Tibial nerve (tissue), 3 donors: ENCODE data around the gene SLC35F3.

Experiments used
- CTCF ChIP-seq, 5 experiments: fragments of 200-600 bp in 3 of 5; fragments of 450-650 bp in 2 of 5; sonication (generic) in 3 of 5; IDR thresholded peaks; one replicate each; pipeline ENCODE4 v1.5.1; 2016 to 2019; ENCODE audit warnings: antibody characterized with exemption in 5 of 5, mild to moderate bottlenecking in 3 of 5, moderate library complexity in 2 of 5
- POLR2A ChIP-seq, 2 donors: fragments of 450-650 bp; IDR thresholded peaks; one replicate each; pipeline ENCODE4 v1.6.1; 2017; ENCODE audit warnings: antibody characterized with exemption in 2 of 2, mild to moderate bottlenecking in 2 of 2, moderate library complexity in 2 of 2

- no peak for TF ChIP-seq POLR2A (IDR thresholded peaks at IDR 0.05)
- TF ChIP-seq CTCF (IDR thresholded peaks at IDR 0.05): no peak
Observed at GRCh38 chr1:234094172-234094571, 189.7 kb downstream of the SLC35F3 start.
